Skeletal muscle satellite cell (primary cell): Measurements from ENCODE around the gene RSPRY1. TPM values are rescaled to one million over a fixed set of nuclear protein-coding genes. Genes with fewer than 3 reads are reported as not detected.

Source experiments
- H3K27me3 ChIP-seq: 2 replicates; pipeline ENCODE4 v1.7.0; 2013; ENCODE audit warnings: low read length; ENCODE audit not compliant: control insufficient read depth, insufficient read depth
- H3K36me3 ChIP-seq: 2 replicates; pipeline ENCODE4 v1.7.0; 2013; ENCODE audit warnings: mild to moderate bottlenecking, control low read depth, low read length; ENCODE audit not compliant: insufficient read depth
- H3K4me1 ChIP-seq: 2 replicates; pipeline ENCODE4 v1.7.0; 2013; ENCODE audit warnings: low read length; ENCODE audit not compliant: control insufficient read depth, insufficient read depth
- H3K4me2 ChIP-seq: 2 replicates; pipeline ENCODE4 v1.7.0; 2013; ENCODE audit warnings: mild to moderate bottlenecking, low read length
- H3K4me3 ChIP-seq: 2 replicates; pipeline ENCODE4 v1.7.0; 2013; ENCODE audit warnings: low read length
- H3K9ac ChIP-seq: 2 replicates; pipeline ENCODE4 v1.7.0; 2013; ENCODE audit warnings: mild to moderate bottlenecking, low read depth, low read length, moderate library complexity
- H3K9me3 ChIP-seq: replicated peaks from 2 replicates; pipeline ENCODE4 v1.7.0; 2013; ENCODE audit warnings: mild to moderate bottlenecking, control low read depth, low read length
- total RNA-seq: library from RNA; depleted of rRNA; stranded (reverse); fragments of >200 nt; gene quantifications from 2 replicates; pipeline ENCODE4 v1.2.3, GENCODE V29; 2012; rRNA removed

RSPRY1 gene
- 47.9 and 55.0 TPM in 2 replicates for total RNA-seq

GRCh38 chr16:57185945-57186871 lies at the start of gene RSPRY1, which contains the start of gene PSME3IP1:
Gene RSPRY1 (plus strand): TSS chr16:57186329. CDS start chr16:57204659, 18,330 bp downstream.
Gene PSME3IP1 (minus strand): TSS chr16:57186039. CDS start chr16:57173854, 12,185 bp downstream.
- H3K9ac ChIP-seq = peak within 1 kb of the TSS; percentile 98
- peak within 1 kb of the TSS; percentile 93 for H3K4me2 ChIP-seq
- H3K27me3 ChIP-seq = no peaks in the 10 kb centered on the region
- peak within 1 kb of the TSS; percentile 93 for H3K4me3 ChIP-seq
- no peaks in the 10 kb centered on the region for H3K9me3 ChIP-seq
- H3K36me3 ChIP-seq = no peaks in the 10 kb centered on the region
- peaks cover 30% of the 10 kb centered on the region for H3K4me1 ChIP-seq

GRCh38 chr16:57137043-57137442 lies 49.1 kb upstream of the RSPRY1 start:
- H3K9me3 ChIP-seq = no peaks in the 10 kb centered on the region
- no peak overlapping the region for H3K9ac ChIP-seq
- no peak overlapping the region for H3K4me3 ChIP-seq
- H3K36me3 ChIP-seq = no peaks in the 10 kb centered on the region
- no peak overlapping the region for H3K4me2 ChIP-seq
- peaks cover 4% of the 10 kb centered on the region for H3K4me1 ChIP-seq
- no peaks in the 10 kb centered on the region for H3K27me3 ChIP-seq

GRCh38 chr16:57137566-57138273 lies 48.4 kb upstream of the RSPRY1 start:
- Histone ChIP-seq H3K9me3 (no peaks in the 10 kb centered on the region), H3K4me1 (peaks cover 5% of the 10 kb centered on the region), H3K36me3 (no peaks in the 10 kb centered on the region), H3K27me3 (no peaks in the 10 kb centered on the region), H3K9ac (no peak overlapping the region), H3K4me2 (no peak overlapping the region), H3K4me3 (no peak overlapping the region)

GRCh38 chr16:57138281-57138935 lies 47.7 kb upstream of the RSPRY1 start:
- Histone ChIP-seq H3K36me3 (no peaks in the 10 kb centered on the region), H3K4me1 (peaks cover 5% of the 10 kb centered on the region), H3K4me3 (no peak overlapping the region), H3K9ac (no peak overlapping the region), H3K27me3 (no peaks in the 10 kb centered on the region), H3K9me3 (no peaks in the 10 kb centered on the region), H3K4me2 (no peak overlapping the region)

- Histone ChIP-seq H3K4me3 (no peak overlapping the region), H3K9me3 (no peaks in the 10 kb centered on the region), H3K4me2 (no peak overlapping the region), H3K27me3 (no peaks in the 10 kb centered on the region), H3K9ac (no peak overlapping the region), H3K4me1 (peaks cover 5% of the 10 kb centered on the region), H3K36me3 (no peaks in the 10 kb centered on the region)
Measured at GRCh38 chr16:57140931-57141668, 45.0 kb upstream of the RSPRY1 start.

GRCh38 chr16:57141822-57142631 lies 44.1 kb upstream of the RSPRY1 start:
- Histone ChIP-seq H3K4me1 (peaks cover 5% of the 10 kb centered on the region), H3K9ac (no peak overlapping the region), H3K36me3 (no peaks in the 10 kb centered on the region), H3K4me2 (no peak overlapping the region), H3K27me3 (no peaks in the 10 kb centered on the region), H3K4me3 (no peak overlapping the region), H3K9me3 (no peaks in the 10 kb centered on the region)

GRCh38 chr16:57143149-57143921 lies 42.8 kb upstream of the RSPRY1 start:
- H3K9me3 ChIP-seq = no peaks in the 10 kb centered on the region
- no peak overlapping the region for H3K4me3 ChIP-seq
- H3K4me1 ChIP-seq = peaks cover 17% of the 10 kb centered on the region
- no peaks in the 10 kb centered on the region for H3K27me3 ChIP-seq
- H3K9ac ChIP-seq = no peak overlapping the region
- H3K4me2 ChIP-seq = no peak overlapping the region
- H3K36me3 ChIP-seq = no peaks in the 10 kb centered on the region

- Histone ChIP-seq H3K27me3 (no peaks in the 10 kb centered on the region), H3K4me1 (peaks cover 17% of the 10 kb centered on the region), H3K9ac (no peak overlapping the region), H3K9me3 (no peaks in the 10 kb centered on the region), H3K4me2 (no peak overlapping the region), H3K4me3 (no peak overlapping the region), H3K36me3 (no peaks in the 10 kb centered on the region)
Measured at GRCh38 chr16:57144027-57144426, 42.1 kb upstream of the RSPRY1 start.

GRCh38 chr16:57145046-57146021 lies 40.8 kb upstream of the RSPRY1 start:
- H3K4me3 ChIP-seq = no peak overlapping the region
- H3K9me3 ChIP-seq = no peaks in the 10 kb centered on the region
- H3K9ac ChIP-seq = no peak overlapping the region
- peaks cover 17% of the 10 kb centered on the region for H3K4me1 ChIP-seq
- no peaks in the 10 kb centered on the region for H3K36me3 ChIP-seq
- no peak overlapping the region for H3K4me2 ChIP-seq
- no peaks in the 10 kb centered on the region for H3K27me3 ChIP-seq
